H1 (cell line): Measurements from ENCODE around the gene ADGRL3. TPM values are rescaled to one million over a fixed set of nuclear protein-coding genes. Genes with fewer than 3 reads are reported as not detected.

Experiments
- CTCF ChIA-PET: fragments of 300-600 bp; sonication (Branson Sonifier 250); formaldehyde crosslinking; loops from one replicate; lab custom pipeline; 2021; ENCODE audit not compliant: partially characterized antibody; lab: Charles Lee
- POLR2A ChIA-PET: fragments of 300-600 bp; sonication (Branson Sonifier 250); formaldehyde crosslinking; loops from one replicate; lab custom pipeline; 2021; ENCODE audit warnings: inconsistent platforms; ENCODE audit not compliant: partially characterized antibody; lab: Charles Lee
- DNase-seq, 2 experiments: peaks; one replicate each; pipeline versions ENCODE4 v3.0.0 to v3.0.0-alpha.2; 2010 to 2022; ENCODE audit warnings: low spot score in 2 of 2, low read depth in 1 of 2, mixed read lengths in 1 of 2
- FAIRE-seq: peaks from 2 replicates; lab custom pipeline; 2011; peaks lifted over from hg19 to GRCh38; lab: Jason Lieb, UNC
- H2AFZ ChIP-seq: 2 replicates; pipeline ENCODE4 v1.8.1; 2012; ENCODE audit warnings: low read length, inconsistent platforms
- H2AK5ac ChIP-seq: 2 replicates; pipeline ENCODE4 v1.6.1; 2013; ENCODE audit warnings: low read depth, low read length
- H2BK120ac ChIP-seq: replicated peaks from 2 replicates; pipeline ENCODE3; 2013; ENCODE audit warnings: low read depth, low read length, inconsistent platforms
- H2BK12ac ChIP-seq: 2 replicates; pipeline ENCODE4 v1.6.1; 2013; ENCODE audit warnings: low read depth, low read length
- H2BK15ac ChIP-seq: 2 replicates; pipeline ENCODE4 v1.6.1; 2013; ENCODE audit warnings: low read length
- H2BK20ac ChIP-seq: 2 replicates; pipeline ENCODE4 v1.6.1; 2013; ENCODE audit warnings: low read length
- H2BK5ac ChIP-seq: 2 replicates; pipeline ENCODE4 v1.6.1; 2013; ENCODE audit warnings: low read depth, low read length
- H3K14ac ChIP-seq: 2 replicates; pipeline ENCODE4 v1.6.1; 2013; ENCODE audit warnings: inconsistent platforms; ENCODE audit not compliant: insufficient read length
- H3K18ac ChIP-seq: 2 replicates; pipeline ENCODE4 v1.6.1; 2013; ENCODE audit warnings: low read length; ENCODE audit errors: extremely low read depth
- H3K23ac ChIP-seq: 2 replicates; pipeline ENCODE4 v1.6.1; 2013; ENCODE audit warnings: inconsistent platforms; ENCODE audit not compliant: insufficient read length
- H3K23me2 ChIP-seq: 2 replicates; pipeline ENCODE4 v1.6.1; 2013; ENCODE audit warnings: low read depth, low read length
- H3K27ac ChIP-seq: 2 replicates; pipeline ENCODE4 v1.6.1; 2011; ENCODE audit warnings: low read depth, low read length, inconsistent platforms
- H3K27me3 ChIP-seq, 4 experiments: replicated peaks in 1 of 4; 1 replicate in 1 of 4; 2 replicates in 3 of 4; pipeline versions ENCODE4 v1.6.1 to v1.8.1; 2011 to 2013; ENCODE audit warnings: low read length in 3 of 4, mild to moderate bottlenecking in 3 of 4, inconsistent platforms in 2 of 4, mixed read lengths in 2 of 4, moderate library complexity in 1 of 4; ENCODE audit not compliant: control insufficient read depth in 3 of 4, insufficient read depth in 3 of 4; ENCODE audit errors: extremely low read depth in 1 of 4
- H3K36me3 ChIP-seq, 4 experiments: 2 replicates each; pipeline versions ENCODE4 v1.6.1 to v1.8.1; 2011 to 2013; ENCODE audit warnings: mild to moderate bottlenecking in 4 of 4, low read length in 3 of 4, moderate library complexity in 2 of 4, control low read depth in 1 of 4, inconsistent platforms in 1 of 4; ENCODE audit not compliant: insufficient read depth in 4 of 4, control insufficient read depth in 2 of 4
- H3K4ac ChIP-seq: replicated peaks from 2 replicates; pipeline ENCODE3; 2013; ENCODE audit warnings: low read length, low read depth, mixed read lengths, inconsistent platforms; ENCODE audit not compliant: insufficient read length
- H3K4me1 ChIP-seq, 4 experiments: replicated peaks in 1 of 4; 1 replicate in 1 of 4; 2 replicates in 3 of 4; pipeline versions ENCODE4 v1.6.1 to v1.8.1; 2011 to 2013; ENCODE audit warnings: low read length in 3 of 4, inconsistent platforms in 2 of 4, mixed read lengths in 1 of 4; ENCODE audit not compliant: insufficient read depth in 4 of 4, control insufficient read depth in 3 of 4
- H3K4me2 ChIP-seq, 2 experiments: 2 replicates each; pipeline versions ENCODE4 v1.6.1 to v1.8.1; 2011 to 2013; ENCODE audit warnings: low read depth in 2 of 2, low read length in 2 of 2, control low read depth in 1 of 2, inconsistent platforms in 1 of 2, mild to moderate bottlenecking in 1 of 2; ENCODE audit not compliant: insufficient read depth in 1 of 2
- H3K4me3 ChIP-seq, 4 experiments: fragments of 200-600, 300-600 bp in 1 of 4; sonication (generic), shearing (Covaris generic), sonication (Bioruptor Twin) in 1 of 4; 2 replicates each; pipeline versions ENCODE4 v1.5.1 to v1.8.1; 2011 to 2016; ENCODE audit warnings: low read length in 4 of 4, low read depth in 3 of 4, control low read depth in 2 of 4, inconsistent platforms in 2 of 4, mild to moderate bottlenecking in 2 of 4, mixed read lengths in 1 of 4, moderate library complexity in 1 of 4; ENCODE audit not compliant: insufficient read depth in 2 of 4; ENCODE audit errors: extremely low read depth in 1 of 4
- H3K56ac ChIP-seq: replicated peaks from 2 replicates; pipeline ENCODE3; 2013; ENCODE audit warnings: low read depth, mild to moderate bottlenecking, mixed read lengths, low read length, inconsistent platforms; ENCODE audit not compliant: insufficient read length
- H3K79me1 ChIP-seq: 2 replicates; pipeline ENCODE4 v1.6.1; 2013; ENCODE audit warnings: low read depth, low read length, control low read depth
- H3K79me2 ChIP-seq, 2 experiments: 2 replicates each; pipeline versions ENCODE4 v1.6.1 to v1.8.1; 2012 to 2013; ENCODE audit warnings: low read length in 2 of 2, mild to moderate bottlenecking in 2 of 2, inconsistent platforms in 1 of 2; ENCODE audit not compliant: insufficient read depth in 2 of 2, control insufficient read depth in 1 of 2
- H3K9ac ChIP-seq, 4 experiments: replicated peaks in 1 of 4; 1 replicate in 1 of 4; 2 replicates in 3 of 4; pipeline versions ENCODE4 v1.6.1 to v1.8.1; 2011 to 2013; ENCODE audit warnings: low read depth in 3 of 4, low read length in 3 of 4, control low read depth in 2 of 4, mild to moderate bottlenecking in 2 of 4, moderate library complexity in 2 of 4, inconsistent platforms in 1 of 4; ENCODE audit errors: extremely low read depth in 1 of 4
- H3K9me3 ChIP-seq, 2 experiments: 2 replicates each; pipeline versions ENCODE4 v1.6.1 to v1.8.1; 2012 to 2013; ENCODE audit warnings: mild to moderate bottlenecking in 2 of 2, moderate library complexity in 2 of 2, control low read depth in 1 of 2, inconsistent platforms in 1 of 2, low read depth in 1 of 2, low read length in 1 of 2, mixed read lengths in 1 of 2; ENCODE audit not compliant: insufficient read depth in 2 of 2
- H4K20me1 ChIP-seq, 2 experiments: replicated peaks in 1 of 2; 2 replicates each; pipeline versions ENCODE3 to v1.8.1; 2011 to 2013; ENCODE audit warnings: inconsistent platforms in 2 of 2, low read length in 2 of 2, mild to moderate bottlenecking in 1 of 2; ENCODE audit not compliant: insufficient read depth in 2 of 2, control insufficient read depth in 1 of 2
- H4K5ac ChIP-seq: 2 replicates; pipeline ENCODE4 v1.6.1; 2013; ENCODE audit warnings: low read length, low read depth, mixed read lengths, inconsistent platforms; ENCODE audit not compliant: insufficient read length
- H4K8ac ChIP-seq: 2 replicates; pipeline ENCODE4 v1.8.0; 2013; ENCODE audit warnings: mild to moderate bottlenecking, moderate library complexity, low read length, inconsistent platforms; ENCODE audit not compliant: insufficient read depth; ENCODE audit errors: extremely low read depth
- H4K91ac ChIP-seq: replicated peaks from 2 replicates; pipeline ENCODE3; 2013; ENCODE audit warnings: low read length, mixed read lengths, inconsistent platforms; ENCODE audit not compliant: insufficient read length
- ASH2L ChIP-seq: fragments of 200-600, 300-600 bp; sonication (generic); IDR thresholded peaks from one replicate; pipeline ENCODE4 v1.7.1; 2017; ENCODE audit warnings: low read length
- GTF2F1 ChIP-seq: IDR thresholded peaks from 2 replicates; pipeline ENCODE4 v1.6.1; 2012; ENCODE audit warnings: low read depth, low read length, improper control_type of control experiment, borderline replicate concordance
- TAF7 ChIP-seq: optimal IDR thresholded peaks from 2 replicates; pipeline ENCODE3; 2011; ENCODE audit warnings: low read depth, mild to moderate bottlenecking, inconsistent platforms, low read length, moderate library complexity, borderline replicate concordance
- USF2 ChIP-seq: IDR thresholded peaks from 2 replicates; pipeline ENCODE4 v1.6.1; 2011; ENCODE audit warnings: low read length, improper control_type of control experiment
- WGBS, 2 experiments: shearing (Covaris generic) in 1 of 2; methylation state at CpG; one replicate each; pipeline versions ENCODE4 v1.1.6 to v1.1.7; 2013 to 2015; ENCODE audit warnings: low lambda C conversion rate in 2 of 2, mixed read lengths in 2 of 2, inconsistent platforms in 1 of 2, low coverage in 1 of 2, missing lambda C conversion rate in 1 of 2; ENCODE audit not compliant: insufficient replicate concordance in 2 of 2, insufficient coverage in 1 of 2, insufficient read length in 1 of 2; ENCODE audit errors: extremely low coverage in 1 of 2, missing lambda C conversion rate in 1 of 2; 5-methylcytosine and 5-hydroxymethylcytosine counted together
- polyA plus RNA-seq, 7 experiments: library from polyadenylated mRNA; depleted of rRNA in 3 of 7; stranded (reverse) in 5 of 7; unstranded in 2 of 7; fragments of >200 nt in 5 of 7; fragments of 200-250 nt in 2 of 7; gene quantifications; 1 replicate in 5 of 7; 2 replicates in 1 of 7; 4 replicates in 1 of 7; pipeline versions ENCODE4 v1.2.1 to v1.2.3, GENCODE V29; 2011 to 2013; ENCODE audit warnings: missing spikeins in 2 of 7, mixed read lengths in 2 of 7
- total RNA-seq: library from RNA; stranded (reverse); fragmentation: NEBNext Ultra II Directional; extraction: Animal tissue kit (Norgen Biotek cat#: 25700); gene quantifications from 2 replicates; pipeline ENCODE4 v1.2.1, GENCODE V29; 2021

Gene ADGRL3
- total and polyA plus RNA-seq, 2 of the 8 experiments (the other 6 are each of a cell fraction or from before 2014, with no cell fraction given): 6.6 to 13.0 TPM

GRCh38 chr4:61173799-61174198, 26.3 kb upstream of the ADGRL3 start:
- Histone ChIP-seq H3K79me2 (no peaks in the 10 kb centered on the region), H2AFZ (no peak overlapping the region), H3K4me2 (no peak overlapping the region), H3K56ac (no peak overlapping the region), H3K18ac (no peak overlapping the region), H4K5ac (no peak overlapping the region), H3K4me3 (no peak overlapping the region)
- TF ChIP-seq USF2 (no peak), TAF7 (no peak), ASH2L (no peak), GTF2F1 (no peak)
- TF ChIP-seq, all 59 proteins: peak for 0
- no peak overlapping the region for H3K27ac ChIP-seq
- no peak overlapping the region for H2AK5ac ChIP-seq
- no peaks in the 10 kb centered on the region for H3K4me1 ChIP-seq
- H2BK5ac ChIP-seq: no peak overlapping the region
- CTCF ChIA-PET: no interaction called here
- no peaks in the 10 kb centered on the region for H3K9me3 ChIP-seq
- H2BK15ac ChIP-seq: no peak overlapping the region
- H3K9ac ChIP-seq: no peak overlapping the region
- FAIRE-seq (no peak), DNase-seq (no peak)
- no peaks in the 10 kb centered on the region for H3K27me3 ChIP-seq
- no peak overlapping the region for H2BK120ac ChIP-seq
- H3K23ac ChIP-seq: no peak overlapping the region
- H3K4ac ChIP-seq: no peak overlapping the region
- H3K36me3 ChIP-seq: no peaks in the 10 kb centered on the region
- no peak overlapping the region for H2BK12ac ChIP-seq
- 81% methylated on average over 1 of the region's 1 CpG; no CpG with 5 or more reads in 1 of the 2 experiments for WGBS, 2 experiments
- H3K79me1 ChIP-seq: no peaks in the 10 kb centered on the region
- POLR2A ChIA-PET: no interaction called here
- H3K23me2 ChIP-seq: no peaks in the 10 kb centered on the region
- no peak overlapping the region for H4K91ac ChIP-seq
- H4K20me1 ChIP-seq: no peaks in the 10 kb centered on the region
- no peak overlapping the region for H3K14ac ChIP-seq
- no peak overlapping the region for H2BK20ac ChIP-seq
- H4K8ac ChIP-seq: no peak overlapping the region
